Medulla oblongata (tissue), 1 donor: Measurements from ENCODE around the gene CANT1.
"Not testable (repeated sequence)": the region's sequence is repeated elsewhere in the genome, so short reads cannot be mapped to it uniquely, and the experiment has no call there.

Experiments
- DNase-seq: peaks from one replicate; pipeline ENCODE4 v3.0.0-alpha.2; 2015; ENCODE audit errors: extremely low spot score

Gene CANT1

DNA sequence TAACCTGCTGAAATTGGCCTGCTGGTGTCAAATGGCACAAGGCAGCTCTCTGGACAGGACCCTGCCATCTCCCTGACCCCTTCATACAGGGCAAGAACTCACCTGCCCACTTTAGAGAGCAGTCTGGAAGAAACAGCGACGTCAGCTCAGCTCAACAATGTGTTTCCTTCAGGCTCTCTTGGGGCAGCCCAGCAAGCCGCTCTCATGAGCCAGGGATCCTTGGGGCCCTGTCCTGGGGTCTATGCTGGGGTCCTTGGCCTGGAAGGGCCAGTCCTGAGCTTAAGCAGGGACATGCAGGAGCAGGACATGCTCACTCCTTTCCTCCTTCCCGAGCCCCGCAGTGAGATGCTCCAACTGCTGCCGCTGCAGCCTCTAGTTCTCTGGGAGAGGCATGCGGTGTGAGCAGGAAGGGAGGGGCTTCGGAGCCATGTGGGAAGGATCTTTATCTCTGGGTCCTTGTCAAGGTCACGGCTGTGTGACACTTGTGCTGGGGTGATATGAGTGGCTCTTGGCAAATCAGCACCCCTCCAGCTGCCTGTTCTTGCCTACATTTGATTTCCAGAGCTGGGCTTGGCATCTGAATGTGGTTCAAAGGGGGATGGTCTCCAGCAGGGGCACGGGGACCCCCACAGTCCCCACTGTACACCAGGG is 17.8 kb upstream of the CANT1 start:
- no peak for DNase-seq

DNA sequence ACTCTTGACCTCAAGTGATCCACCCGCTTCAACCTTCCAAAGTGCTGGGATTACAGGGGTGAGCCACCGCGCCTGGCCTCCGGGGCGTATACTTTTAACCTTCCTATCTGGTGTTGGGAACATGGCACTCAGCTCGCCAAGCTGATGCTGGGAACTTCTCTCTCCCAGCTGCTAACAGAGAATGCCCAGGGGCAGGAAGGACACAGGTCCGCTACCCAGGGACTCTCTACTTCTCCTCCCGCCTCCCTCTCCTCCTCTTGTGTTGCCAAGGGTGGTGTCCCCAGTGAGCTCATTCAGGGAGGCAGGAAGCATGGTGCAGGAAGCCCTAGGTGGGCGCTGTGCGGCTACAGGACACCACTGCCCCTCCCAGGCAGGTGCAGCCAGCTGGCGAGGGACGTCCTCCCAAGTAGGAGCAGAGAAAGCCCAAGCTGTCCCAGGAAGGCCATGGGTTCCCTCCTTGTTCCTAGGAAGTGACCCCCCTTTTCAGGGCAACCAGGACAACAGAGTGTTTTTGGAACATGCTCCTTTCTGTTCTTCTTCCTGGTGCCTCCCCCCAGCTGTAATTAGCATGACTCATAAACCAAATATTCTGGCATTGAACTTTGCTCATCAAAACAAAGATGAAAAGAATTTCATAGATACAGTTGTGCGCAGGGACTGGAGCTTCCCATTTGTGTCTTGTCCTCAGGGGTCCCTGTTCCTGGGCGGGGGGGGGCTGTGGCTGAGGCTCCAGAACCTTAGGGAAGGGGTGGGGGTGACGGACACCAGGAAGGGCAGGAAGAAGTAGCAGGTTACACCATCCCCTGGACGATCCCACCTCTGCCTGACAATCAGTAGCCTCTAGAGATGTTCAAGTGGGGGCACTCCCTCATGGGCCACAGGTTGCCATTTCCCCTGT is 17.1 kb upstream of the CANT1 start:
- DNase-seq = no peak

DNA sequence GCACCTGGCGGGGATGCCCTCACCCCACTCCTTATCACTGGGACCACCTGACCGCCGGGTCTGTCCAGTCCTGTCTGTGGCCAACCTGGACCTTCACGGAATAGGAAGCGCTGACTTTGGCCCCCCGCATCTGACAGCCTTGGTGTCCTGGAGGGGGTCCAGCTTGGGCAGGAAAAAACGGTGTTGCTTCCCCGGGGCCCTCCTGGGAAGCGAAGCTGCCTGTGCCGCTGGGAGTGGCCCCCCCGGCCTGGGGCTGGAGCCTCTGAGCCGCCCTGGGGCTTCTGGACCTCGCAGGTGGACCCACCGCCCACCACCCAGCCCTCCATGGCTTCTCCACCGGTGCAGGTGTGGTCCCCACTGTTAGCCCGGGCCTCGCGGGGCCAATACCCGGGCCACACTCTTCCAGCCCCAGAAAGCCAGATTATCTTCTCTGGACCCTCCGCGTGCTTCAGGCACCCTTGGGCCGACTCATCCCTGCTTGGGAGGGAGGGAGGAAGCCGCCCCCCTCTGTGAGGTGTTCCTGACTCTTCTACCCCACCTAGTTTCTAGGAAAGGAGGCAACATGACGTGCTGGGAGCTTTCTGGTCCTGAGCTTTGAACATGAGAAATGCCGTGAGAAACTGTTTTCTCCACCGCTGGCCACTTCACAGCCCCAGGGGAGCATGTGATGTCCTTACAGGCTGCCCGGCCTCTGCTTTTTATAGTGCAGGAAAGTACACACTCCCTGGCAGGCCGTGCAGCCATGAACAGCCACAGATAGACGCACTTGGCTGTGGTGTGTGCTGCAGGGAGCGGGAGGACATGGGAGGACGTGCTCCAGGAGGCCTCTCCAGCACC is 15.6 kb upstream of the CANT1 start:
- DNase-seq = no peak

DNA sequence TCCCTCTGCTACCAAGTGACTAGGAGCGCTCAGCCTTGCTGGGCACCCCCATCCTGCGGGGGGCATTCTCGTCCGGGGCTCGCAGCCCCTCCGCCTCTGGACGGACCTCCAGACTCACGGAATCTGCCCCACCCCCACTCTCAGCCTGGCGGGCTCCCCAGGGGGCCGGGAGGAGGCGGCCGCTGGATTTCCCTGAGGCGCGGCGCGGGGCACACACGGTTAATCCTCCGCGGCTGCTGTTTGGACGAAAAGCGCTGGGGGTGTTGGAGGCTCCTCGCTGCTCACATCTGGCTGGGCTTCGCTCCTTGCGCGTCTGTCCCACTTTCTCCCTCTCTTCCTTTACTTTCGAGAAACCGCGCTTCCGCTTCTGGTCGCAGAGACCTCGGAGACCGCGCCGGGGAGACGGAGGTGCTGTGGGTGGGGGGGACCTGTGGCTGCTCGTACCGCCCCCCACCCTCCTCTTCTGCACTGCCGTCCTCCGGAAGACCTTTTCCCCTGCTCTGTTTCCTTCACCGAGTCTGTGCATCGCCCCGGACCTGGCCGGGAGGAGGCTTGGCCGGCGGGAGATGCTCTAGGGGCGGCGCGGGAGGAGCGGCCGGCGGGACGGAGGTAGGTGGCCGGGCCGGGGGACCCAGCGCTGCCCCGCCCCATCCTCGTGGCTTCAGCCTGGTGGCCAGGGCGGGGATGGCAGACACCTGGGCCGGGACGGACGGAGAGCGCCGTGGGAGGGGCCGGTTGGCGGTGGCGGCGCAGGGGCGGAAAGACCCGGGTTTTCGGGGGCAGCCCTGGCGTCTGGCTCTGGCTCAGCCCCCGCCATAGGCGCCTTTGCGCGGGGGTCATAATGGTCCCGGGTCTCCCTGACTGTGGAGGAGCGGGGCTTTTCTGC is 14.6 kb upstream of the CANT1 start, which contains the start of gene C1QTNF1:
Gene C1QTNF1, plus strand, starts transcription at position 284 of the 886 bp plus-strand sequence. CDS start 19,800 bp downstream, outside the sequence.
- DNase-seq = no peak

DNA sequence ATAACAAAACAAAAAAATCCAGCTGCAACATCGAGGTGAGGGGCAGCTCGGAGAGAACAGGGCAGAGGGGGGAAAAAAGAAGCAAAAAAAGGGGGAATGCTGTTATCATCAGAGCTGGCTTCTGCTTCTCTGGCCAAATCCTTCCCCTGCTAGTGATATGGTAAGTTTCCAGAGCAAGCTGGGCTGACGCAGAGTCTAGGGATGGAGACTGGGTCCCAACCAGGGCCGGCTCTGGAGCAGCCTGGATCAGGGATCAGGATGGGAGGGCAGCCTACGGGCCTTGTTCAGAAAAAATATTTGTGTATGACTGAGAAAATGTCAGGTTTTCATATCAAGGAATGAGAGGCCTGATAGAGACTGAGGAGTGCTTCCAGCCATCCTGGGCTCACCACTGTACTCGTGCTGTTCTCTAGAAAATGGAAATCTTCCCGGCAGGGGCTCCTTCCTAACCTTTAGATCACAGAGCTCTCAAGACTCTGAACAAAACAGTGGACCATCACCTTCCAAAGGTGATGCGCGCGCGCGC is 13.7 kb upstream of the CANT1 start:
- no peak for DNase-seq

DNA sequence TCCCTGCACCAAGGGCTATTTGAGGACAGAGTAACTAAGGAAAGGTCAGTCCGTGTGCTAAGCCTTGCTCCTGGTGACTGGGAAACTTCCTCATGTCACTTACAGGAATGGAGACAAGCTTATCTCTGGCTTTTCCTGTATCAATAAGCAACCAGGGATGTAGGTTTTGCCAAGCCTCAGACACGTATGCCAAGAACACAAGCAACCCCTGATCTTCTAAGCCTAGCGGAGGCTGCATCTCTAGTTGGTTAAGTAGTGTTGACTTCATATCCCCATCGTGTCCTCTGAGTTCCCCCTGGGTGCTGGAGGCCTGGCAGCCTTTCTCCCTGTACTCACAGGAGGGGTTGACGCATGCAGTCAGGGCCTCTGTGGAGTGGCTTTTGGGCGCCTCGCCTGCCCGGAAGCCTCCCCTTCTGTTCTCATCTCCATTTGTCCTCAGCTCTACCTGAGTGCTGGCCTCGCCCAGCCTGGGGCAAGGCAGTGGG is 13.0 kb upstream of the CANT1 start:
- DNase-seq = no peak

DNA sequence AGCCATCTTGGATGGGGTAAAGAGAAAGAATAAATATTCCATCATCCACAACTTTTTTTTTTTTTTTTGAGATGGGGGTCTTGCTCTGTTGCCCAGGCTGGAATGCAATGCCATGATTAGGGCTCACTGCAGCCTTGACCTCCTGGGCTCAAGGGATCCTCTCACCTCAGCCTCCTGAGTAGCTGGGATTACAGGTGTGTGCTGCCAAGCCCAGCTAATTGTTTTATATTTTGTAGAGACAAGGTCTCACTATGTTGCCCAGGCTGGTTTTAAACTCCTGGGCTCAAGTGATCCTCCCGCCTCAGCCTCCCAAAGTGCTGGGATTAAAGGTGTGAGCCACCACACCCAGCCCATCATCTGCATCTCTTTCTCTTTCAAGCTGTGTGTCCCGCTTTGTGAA is 12.4 kb upstream of the CANT1 start:
- not testable (repeated sequence) for DNase-seq

DNA sequence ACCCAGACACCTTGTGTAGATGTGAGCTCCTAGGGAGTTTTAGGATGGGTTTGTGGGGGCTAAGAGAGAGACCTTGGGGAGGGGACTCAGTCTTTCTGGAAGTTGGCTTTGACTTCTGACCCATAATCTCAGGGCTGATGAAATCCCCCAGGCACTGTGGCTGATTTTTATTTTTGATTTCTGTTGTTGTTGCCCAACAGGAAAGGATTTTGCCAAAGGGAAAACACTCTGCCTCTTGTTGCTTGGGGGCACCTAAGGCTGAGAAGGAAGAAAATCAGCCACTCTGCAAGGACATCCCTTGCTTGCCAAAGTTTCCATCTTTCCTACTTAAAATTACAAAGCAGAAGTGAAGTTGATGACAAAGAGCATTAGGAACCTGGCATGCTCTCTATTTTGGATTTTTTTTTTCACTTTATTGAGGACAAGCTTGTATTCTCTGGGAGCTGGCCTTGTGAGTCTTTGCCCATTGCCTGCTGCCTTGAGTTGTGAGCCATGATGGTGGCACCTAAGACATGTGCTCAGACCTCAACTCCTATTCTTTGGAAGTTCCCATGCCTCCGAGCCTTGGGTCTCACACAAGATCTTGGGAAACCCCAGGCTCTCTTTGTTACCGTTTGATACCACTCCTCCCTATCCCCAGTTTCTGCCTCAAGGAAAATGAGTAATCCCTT is 11.2 kb upstream of the CANT1 start:
- no peak for DNase-seq

DNA sequence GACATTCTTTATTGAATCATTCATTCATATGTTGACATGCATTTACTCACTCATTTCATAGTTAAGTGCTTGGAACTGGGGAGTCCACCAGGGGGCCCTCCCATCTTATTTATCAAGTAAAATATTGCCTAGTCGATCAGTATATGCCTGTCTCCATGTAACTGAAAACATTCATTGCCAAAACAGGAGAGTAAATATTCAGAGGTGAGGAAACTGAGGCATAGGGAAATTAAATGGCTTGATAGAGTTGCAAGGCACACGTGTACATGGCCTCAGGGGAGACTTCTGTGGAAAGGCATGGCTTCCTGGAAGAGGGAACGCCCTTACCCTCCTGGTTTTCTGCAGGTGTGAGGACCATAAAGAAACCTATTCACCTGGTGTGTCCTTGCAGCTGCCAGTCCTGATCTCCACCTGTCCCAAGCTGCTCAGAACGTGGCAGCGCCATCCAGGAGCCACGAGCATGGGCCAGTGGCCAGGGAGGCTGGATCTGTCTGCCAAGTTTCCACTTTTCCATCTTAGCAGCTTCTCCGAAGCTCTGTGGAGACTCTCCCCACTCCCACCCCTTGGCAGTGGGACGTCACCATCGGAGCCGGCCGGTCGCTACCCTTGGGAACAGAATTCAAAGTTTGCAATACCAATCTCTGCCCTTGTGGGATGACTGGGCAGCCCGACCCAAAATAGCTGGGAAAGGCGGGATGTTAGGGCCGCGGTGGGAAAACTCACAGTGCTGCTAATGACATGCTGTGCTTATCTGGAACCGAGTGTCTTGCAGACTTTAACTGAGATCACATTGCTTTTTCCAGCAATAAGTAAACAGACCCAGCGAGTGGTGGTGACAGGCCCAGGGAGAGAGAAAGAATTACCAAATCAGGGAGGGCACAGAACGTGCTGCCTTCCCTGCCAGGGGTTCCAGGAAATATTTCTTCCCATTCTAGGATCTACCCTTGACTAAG is 10.3 kb upstream of the CANT1 start:
- peak; percentile 68 for DNase-seq

DNA sequence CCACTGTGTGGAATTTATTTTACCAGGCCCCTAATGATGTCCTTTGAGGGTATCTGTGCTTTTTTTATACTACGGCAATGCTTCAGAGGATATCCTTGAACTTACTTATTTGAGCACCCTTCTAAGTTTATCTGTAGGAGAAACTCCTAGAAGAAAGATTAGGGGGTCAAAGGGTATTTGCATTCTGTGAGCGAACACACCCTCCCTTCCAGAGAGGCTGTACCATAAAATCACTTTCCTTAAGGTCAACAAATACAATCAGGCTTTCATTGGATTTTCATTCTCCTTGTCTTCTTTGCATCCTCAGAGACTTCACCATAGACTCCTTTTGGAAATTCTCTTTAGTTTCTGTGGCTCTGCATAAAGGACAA is 9.7 kb upstream of the CANT1 start:
- DNase-seq = no peak

DNA sequence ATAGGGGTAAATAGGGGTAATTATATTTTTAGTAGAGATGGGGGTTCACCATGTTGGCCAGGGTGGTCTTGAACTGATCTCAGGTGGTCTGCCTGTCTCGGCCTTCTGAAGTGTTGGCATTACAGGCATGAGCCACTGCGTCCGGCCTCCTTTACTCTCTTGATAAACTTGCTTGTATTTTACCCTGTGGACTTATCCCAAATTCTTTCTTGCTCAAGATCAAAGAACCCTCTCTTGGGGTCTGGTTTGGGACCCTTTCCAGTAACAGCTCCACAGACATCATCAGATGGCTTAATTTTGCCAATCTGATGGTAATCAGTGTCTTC is 8.8 kb upstream of the CANT1 start:
- DNase-seq = no peak

DNA sequence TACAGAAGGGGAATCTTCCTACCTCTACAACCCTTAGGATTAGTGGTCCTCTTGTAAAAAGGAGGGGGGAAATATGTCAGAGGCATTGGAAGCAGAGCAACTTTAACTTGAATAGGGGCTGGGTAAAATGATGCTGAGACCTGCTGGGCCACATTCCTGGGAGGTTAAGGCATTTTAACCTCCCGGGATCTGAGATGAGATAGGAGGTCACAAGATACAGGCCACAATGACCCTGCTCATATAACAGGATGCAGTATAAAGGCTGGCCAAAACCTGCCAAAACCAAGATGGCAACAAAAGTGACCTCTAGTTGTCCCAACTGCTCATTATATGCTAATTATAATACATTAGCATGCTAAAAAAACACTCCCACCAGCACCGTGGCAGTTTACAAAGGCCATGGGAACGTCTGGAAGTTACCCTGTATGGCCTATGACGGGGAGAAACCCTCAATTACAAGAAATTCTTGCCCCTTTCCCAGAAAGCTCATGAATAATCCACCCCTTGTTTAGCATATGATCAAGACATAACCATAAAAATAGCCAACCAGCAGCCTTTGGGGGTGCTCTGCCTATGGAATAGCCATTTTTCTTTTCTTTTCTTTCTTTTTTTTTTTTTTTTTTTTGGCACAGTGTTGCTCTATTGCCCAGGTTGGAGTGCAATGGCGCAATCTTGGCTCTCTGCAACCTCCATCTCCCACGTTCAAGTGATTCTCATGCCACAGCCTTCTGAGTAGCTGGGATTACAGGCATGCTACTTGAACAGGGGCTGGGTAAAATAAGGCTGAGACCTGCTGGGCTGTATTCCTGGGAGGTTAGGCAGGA is 8.2 kb upstream of the CANT1 start:
- DNase-seq = no peak

DNA sequence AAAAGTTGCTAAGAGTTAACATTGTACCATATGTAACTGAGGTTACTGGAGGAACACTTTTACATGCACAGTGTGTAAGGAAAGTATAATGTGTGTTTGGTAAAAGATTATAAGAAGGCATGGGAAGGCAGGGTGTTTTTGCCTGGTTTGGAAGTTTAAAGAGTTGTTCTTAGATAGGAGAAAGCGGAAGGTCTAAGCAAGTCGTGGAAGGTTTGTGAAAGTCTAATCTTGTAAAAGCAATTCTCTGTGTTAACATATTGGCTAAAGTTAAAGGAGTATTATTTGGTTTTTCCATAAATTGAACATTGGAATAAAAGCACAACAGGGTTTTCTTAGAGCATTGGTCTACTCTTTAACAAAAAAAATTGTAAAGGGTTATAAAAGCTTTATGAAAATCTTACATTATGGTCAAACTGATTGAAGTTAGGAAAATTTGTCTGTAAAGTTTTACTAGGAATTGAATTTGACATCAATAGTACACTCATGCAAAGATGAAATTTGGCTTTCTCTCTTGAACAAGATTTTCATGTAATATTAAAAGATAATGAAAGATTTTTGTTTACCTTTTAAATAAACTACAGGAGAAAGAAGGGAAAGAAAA is 4.7 kb upstream of the CANT1 start:
- DNase-seq = no peak

DNA sequence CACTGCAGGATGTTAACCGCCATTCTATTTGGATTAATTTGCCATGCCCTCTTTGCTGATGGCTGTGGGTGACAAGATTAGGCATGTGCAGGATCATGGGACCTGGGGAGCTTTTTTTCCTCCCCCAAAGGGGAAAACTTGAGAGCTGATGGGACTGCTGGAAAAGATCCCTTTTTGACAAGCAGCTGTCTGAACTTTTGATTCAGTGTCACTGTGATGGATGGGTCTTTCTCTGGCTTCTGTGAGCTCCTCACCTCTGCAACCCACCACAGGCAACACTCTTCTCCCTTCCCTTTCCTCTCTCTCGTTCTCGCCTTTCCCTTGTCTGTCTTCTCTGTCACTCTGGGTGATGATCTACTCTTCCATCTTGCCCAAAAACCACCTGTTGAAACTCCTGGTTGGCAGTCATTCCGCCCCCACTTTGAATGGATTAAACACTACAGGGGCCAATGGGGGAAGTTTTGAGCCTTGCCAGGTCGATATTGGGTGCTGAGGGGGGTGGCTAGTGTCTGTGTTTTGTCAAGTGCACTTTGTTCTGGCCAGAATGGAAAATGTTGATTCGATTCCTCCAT is 3.1 kb upstream of the CANT1 start:
- DNase-seq = no peak

DNA sequence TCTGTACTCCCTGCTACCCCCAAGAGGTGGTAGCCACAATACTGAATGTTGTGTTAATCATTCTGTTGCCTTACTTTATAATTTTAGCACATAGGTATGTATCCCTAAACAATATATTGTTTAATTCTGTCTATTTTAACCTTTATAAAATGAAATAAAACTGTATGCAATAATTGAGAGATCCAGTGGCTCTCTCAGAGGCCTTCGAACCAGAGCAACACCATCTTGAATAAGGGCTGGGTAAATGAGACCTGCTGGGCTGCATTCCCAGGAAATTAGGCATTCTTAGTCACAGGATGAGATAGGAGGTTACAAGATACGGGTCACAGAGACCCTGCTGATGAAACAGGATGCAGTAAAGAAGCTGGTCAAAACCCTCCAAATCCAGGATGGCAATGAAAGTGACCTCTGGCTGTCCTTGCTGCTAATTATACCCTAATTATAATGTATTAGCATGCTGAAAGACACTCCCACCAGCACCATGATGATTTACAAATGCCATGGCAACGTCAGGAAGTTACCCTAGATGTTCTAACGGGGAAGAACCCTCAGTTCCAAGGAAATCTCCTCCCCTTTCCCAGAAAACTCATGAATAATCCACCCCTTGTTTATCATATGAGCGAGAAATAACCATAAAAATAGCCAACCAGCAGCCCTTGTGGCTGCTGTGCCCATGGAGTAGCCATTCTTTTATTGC is 2.0 kb upstream of the CANT1 start:
- DNase-seq = no peak

DNA sequence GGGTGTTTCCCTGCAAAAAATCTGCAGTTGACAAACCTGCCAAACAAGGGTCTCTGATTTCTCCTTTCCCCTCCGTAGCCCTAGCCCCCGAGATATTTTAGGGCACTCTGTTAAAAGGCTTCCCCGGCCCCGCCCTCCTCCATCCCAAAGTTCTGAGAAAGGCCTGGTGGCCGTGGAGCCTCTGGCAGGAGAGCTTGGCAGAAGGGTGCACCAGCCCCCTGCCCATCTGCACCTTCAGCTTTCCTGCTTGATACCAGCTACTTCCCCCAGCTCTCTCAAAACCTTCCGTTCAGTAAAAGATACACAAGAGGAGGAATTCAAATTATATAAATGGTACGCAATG is 711 bp upstream of the CANT1 start:
- no peak for DNase-seq
